ENCODE results near the gene CEP112.

GRCh38 chr17:65685110-65685509 is 506.8 kb downstream of the CEP112 start:
- TF ChIP-seq SP1 (IDR thresholded peaks at IDR 0.05): no peak
- TF ChIP-seq CTCF (IDR thresholded peaks at IDR 0.05; ENCODE audit: low read depth, low read length, missing input control): no peak
- no peak for TF ChIP-seq GABPA (IDR thresholded peaks at IDR 0.05 in 1 of 2, conservative IDR thresholded peaks at IDR 0.05 in 1 of 2)
- TF ChIP-seq JUND (IDR thresholded peaks at IDR 0.05): no peak
- no peak for TF ChIP-seq RAD21 (IDR thresholded peaks at IDR 0.05)
- no peak for TF ChIP-seq RXRA (IDR thresholded peaks at IDR 0.05)
- no peak for TF ChIP-seq TAF1 (conservative IDR thresholded peaks at IDR 0.05)
- no peak for TF ChIP-seq REST (IDR thresholded peaks at IDR 0.05)
- no peak for TF ChIP-seq ATF3 (IDR thresholded peaks at IDR 0.05)
- TF ChIP-seq ZBTB33 (IDR thresholded peaks at IDR 0.05): no peak

Data from liver (tissue), 3 donors.